ENCODE measurements around the gene TXNDC15. TPM values are rescaled to one million over a fixed set of nuclear protein-coding genes. Genes with fewer than 3 reads are reported as not detected.

TXNDC15 gene
- total and polyA plus RNA-seq, 2 of the 13 experiments (the other 11 are each of a cell fraction or from before 2014, with no cell fraction given): 22.2 to 49.9 TPM

- TF ChIP-seq FOXK2 (IDR thresholded peaks at IDR 0.05) (no peak), ISL2 (CRISPR knock-in tag; IDR thresholded peaks at IDR 0.05) (no peak), HDAC1 (CRISPR knock-in tag; IDR thresholded peaks at IDR 0.05) (no peak), RFXANK (CRISPR knock-in tag; IDR thresholded peaks at IDR 0.05) (no peak), CHD2 (IDR thresholded peaks at IDR 0.05; ENCODE audit: low read depth, low read length) (no peak), STAG1 (CRISPR knock-in tag; IDR thresholded peaks at IDR 0.05) (peak; percentile 68), ZFP90 (CRISPR knock-in tag; IDR thresholded peaks at IDR 0.05; ENCODE audit: borderline replicate concordance) (no peak), ZFP37 (CRISPR knock-in tag; IDR thresholded peaks at IDR 0.05; ENCODE audit: borderline replicate concordance) (no peak), NCOA2 (CRISPR knock-in tag; IDR thresholded peaks at IDR 0.05) (no peak), SMC3 (IDR thresholded peaks at IDR 0.05; ENCODE audit: low read length) (peak; percentile 69), ZNF605 (CRISPR knock-in tag; IDR thresholded peaks at IDR 0.05) (0 out of 2 replicates have a peak, but pooled peaks have one; percentile 25), PHB2 (IDR thresholded peaks at IDR 0.05; ENCODE audit: partially characterized antibody) (no peak), ZNF891 (CRISPR knock-in tag; IDR thresholded peaks at IDR 0.05) (no peak), KAT7 (CRISPR knock-in tag; IDR thresholded peaks at IDR 0.05; ENCODE audit: borderline replicate concordance) (no peak), KLF16 (CRISPR knock-in tag; IDR thresholded peaks at IDR 0.05) (peak in 1 of 2 experiments; percentile 42; a peak in 1 of 4 replicates), HINFP (CRISPR knock-in tag; IDR thresholded peaks at IDR 0.05; ENCODE audit: low read depth) (no peak), YEATS4 (CRISPR knock-in tag; IDR thresholded peaks at IDR 0.05; ENCODE audit: borderline replicate concordance) (no peak), TEAD2 (CRISPR knock-in tag; IDR thresholded peaks at IDR 0.05) (no peak), SP1 (IDR thresholded peaks at IDR 0.05) (no peak), SP1 (CRISPR knock-in tag; IDR thresholded peaks at IDR 0.05) (no peak), HNRNPL (IDR thresholded peaks at IDR 0.05; ENCODE audit: low read depth, low read length) (no peak), HMGA1 (CRISPR knock-in tag; conservative IDR thresholded peaks at IDR 0.05) (no peak), SP5 (CRISPR knock-in tag; IDR thresholded peaks at IDR 0.05; ENCODE audit: borderline replicate concordance, low read depth) (no peak), PATZ1 (CRISPR knock-in tag; IDR thresholded peaks at IDR 0.05) (peak; percentile 43; the same call in 1 of the 2 replicates), CTCF (CRISPR knock-in tag; IDR thresholded peaks at IDR 0.05) (peak; percentile 81), ELF3 (CRISPR knock-in tag; IDR thresholded peaks at IDR 0.05) (0 out of 2 replicates have a peak, but pooled peaks have one; percentile 19)
Observed at GRCh38 chr5:134917070-134917815, 43.1 kb downstream of the TXNDC15 start (continued).

All from HepG2 (cell line).